GM12878 (cell line): ENCODE data around the gene MGAT5. TPM values are rescaled to one million over a fixed set of nuclear protein-coding genes. Genes with fewer than 3 reads are reported as not detected.

ENCODE experiments used
- ATAC-seq: fragments of 200-7000 bp; cut with Tn5 transposase; 3 replicates; pipeline ENCODE4 v1.9.1; 2020; ENCODE audit warnings: mild to moderate bottlenecking, moderate library complexity
- BruUV-seq: library from RNA; stranded (reverse); fragments of 400-500 nt; replicated peaks from 2 replicates; lab custom pipeline; 2021; lab: Mats Ljungman, UMichigan
- CTCF ChIA-PET: fragments of 300-600 bp; sonication (Branson Sonifier 250); formaldehyde crosslinking; extraction: SDS; loops from one replicate; lab custom pipeline; 2021; ENCODE audit warnings: inconsistent platforms; lab: Yijun Ruan, JAX
- POLR2A ChIA-PET: fragments of 350-600 bp; formaldehyde crosslinking; extraction: SDS; loops from one replicate; lab custom pipeline; 2021; ENCODE audit warnings: inconsistent platforms; lab: Charles Lee
- RAD21 ChIA-PET: fragments of 300-600 bp; sonication (Branson Sonifier 250); formaldehyde crosslinking; loops from one replicate; lab custom pipeline; 2023; ENCODE audit warnings: antibody characterized with exemption; ENCODE audit not compliant: unreplicated experiment; lab: Charles Lee
- SMC1A ChIA-PET: fragments of 300-600 bp; sonication (Branson Sonifier 250); formaldehyde crosslinking; loops from one replicate; lab custom pipeline; 2023; ENCODE audit not compliant: unreplicated experiment, uncharacterized antibody; lab: Charles Lee
- DNase-seq: peaks from one replicate; pipeline ENCODE4 v3.0.0-alpha.2; 2011; ENCODE audit warnings: low read depth, low spot score
- FAIRE-seq: peaks from 3 replicates; lab custom pipeline; 2011; peaks lifted over from hg19 to GRCh38; lab: Jason Lieb, UNC
- H2AFZ ChIP-seq: 2 replicates; pipeline ENCODE4 v1.6.0; 2011; ENCODE audit warnings: low read depth, low read length, control low read depth; ENCODE audit not compliant: control insufficient read depth
- H3K27ac ChIP-seq: 2 replicates; pipeline ENCODE4 v1.5.1; 2011; ENCODE audit warnings: control low read depth; ENCODE audit not compliant: control insufficient read depth, insufficient read depth
- H3K27me3 ChIP-seq, 2 experiments: replicated peaks in 1 of 2; 2 replicates each; pipeline versions ENCODE4 v1.6.0 to v1.6.1; 2011; ENCODE audit warnings: low read length in 1 of 2; ENCODE audit not compliant: control insufficient read depth in 2 of 2, insufficient read depth in 2 of 2
- H3K36me3 ChIP-seq, 2 experiments: 2 replicates each; pipeline ENCODE4 v1.5.1; 2011; ENCODE audit warnings: low read length in 1 of 2; ENCODE audit not compliant: control insufficient read depth in 2 of 2, insufficient read depth in 2 of 2
- H3K4me1 ChIP-seq: 2 replicates; pipeline ENCODE4 v1.6.1; 2011; ENCODE audit warnings: mild to moderate bottlenecking, low read length, moderate library complexity, mixed read lengths; ENCODE audit not compliant: control insufficient read depth, insufficient read depth
- H3K4me2 ChIP-seq: 2 replicates; pipeline ENCODE4 v1.6.0; 2011; ENCODE audit warnings: control low read depth; ENCODE audit not compliant: control insufficient read depth, insufficient read depth
- H3K4me3 ChIP-seq: fragments of 200-600 bp; sonication (generic); 2 replicates; pipeline ENCODE4 v1.5.1; 2016
- H3K79me2 ChIP-seq: 2 replicates; pipeline ENCODE4 v1.6.0; 2011; ENCODE audit warnings: low read length; ENCODE audit not compliant: control insufficient read depth, insufficient read depth
- H3K9ac ChIP-seq: 2 replicates; pipeline ENCODE4 v1.8.0; 2011; ENCODE audit warnings: low read length, control low read depth, mixed read lengths; ENCODE audit not compliant: control insufficient read depth, insufficient read depth
- H3K9me3 ChIP-seq: replicated peaks from 3 replicates; pipeline ENCODE4 v1.5.1; 2011; ENCODE audit warnings: mild to moderate bottlenecking, low read length; ENCODE audit not compliant: control insufficient read depth, insufficient read depth
- H4K20me1 ChIP-seq: 2 replicates; pipeline ENCODE4 v1.6.0; 2011; ENCODE audit not compliant: control insufficient read depth, insufficient read depth
- BCLAF1 ChIP-seq: fragments of 450-650 bp; IDR thresholded peaks from 2 replicates; pipeline ENCODE4 v1.6.1; 2017; ENCODE audit warnings: antibody characterized with exemption, mild to moderate bottlenecking, moderate library complexity
- CHD2 ChIP-seq: IDR thresholded peaks from 2 replicates; pipeline ENCODE4 v1.6.1; 2011; ENCODE audit warnings: low read depth, low read length, improper control_type of control experiment, borderline replicate concordance
- CTCF ChIP-seq, 3 experiments: IDR thresholded peaks in 2 of 3; conservative IDR thresholded peaks in 1 of 3; 2 replicates each; pipeline ENCODE4 v1.5.1; 2011; ENCODE audit warnings: low read depth in 3 of 3, low read length in 3 of 3, mild to moderate bottlenecking in 3 of 3, control low read depth in 2 of 3, moderate library complexity in 2 of 3, inconsistent platforms in 1 of 3, mixed read lengths in 1 of 3; ENCODE audit not compliant: control insufficient read depth in 2 of 3, insufficient read depth in 1 of 3; ENCODE audit errors: extremely low read depth in 1 of 3
- EGR1 ChIP-seq, 2 experiments: IDR thresholded peaks; 1 replicate in 1 of 2; 2 replicates in 1 of 2; pipeline ENCODE4 v1.6.1; 2011 to 2012; ENCODE audit warnings: low read depth in 2 of 2, low read length in 2 of 2, borderline replicate concordance in 1 of 2, mild to moderate bottlenecking in 1 of 2, moderate library complexity in 1 of 2
- EZH2 ChIP-seq: IDR thresholded peaks from 2 replicates; pipeline ENCODE4 v1.6.1; 2012; ENCODE audit warnings: low read depth, mild to moderate bottlenecking, control low read depth, inconsistent platforms, low read length, borderline replicate concordance; ENCODE audit not compliant: control insufficient read depth
- IRF4 ChIP-seq: IDR thresholded peaks from 2 replicates; pipeline ENCODE4 v1.6.1; 2011; ENCODE audit warnings: low read depth, low read length
- POLR2AphosphoS2 ChIP-seq: IDR thresholded peaks from 2 replicates; pipeline ENCODE4 v1.6.1; 2011; ENCODE audit warnings: low read depth, mild to moderate bottlenecking, low read length, improper control_type of control experiment, moderate library complexity
- SRF ChIP-seq, 2 experiments: IDR thresholded peaks; 2 replicates each; pipeline ENCODE4 v1.6.1; 2011; ENCODE audit warnings: low read depth in 2 of 2, low read length in 2 of 2, mild to moderate bottlenecking in 1 of 2, moderate library complexity in 1 of 2
- WRNIP1 ChIP-seq: IDR thresholded peaks from 2 replicates; pipeline ENCODE4 v1.6.1; 2011; ENCODE audit warnings: low read depth, low read length, improper control_type of control experiment, borderline replicate concordance
- ZNF592 ChIP-seq: fragments of 450-650 bp; IDR thresholded peaks from 2 replicates; pipeline ENCODE4 v1.6.1; 2017; ENCODE audit warnings: mild to moderate bottlenecking, moderate library complexity
- WGBS: methylation state at CpG from one replicate; pipeline ENCODE4 v1.1.6; 2016; ENCODE audit warnings: low lambda C conversion rate; ENCODE audit not compliant: insufficient replicate concordance, insufficient coverage; ENCODE audit errors: missing lambda C conversion rate; 5-methylcytosine and 5-hydroxymethylcytosine counted together
- in situ Hi-C: fragments of 300-500 bp; cut with MboI; formaldehyde crosslinking; loops from 9 replicates; pipeline ENCODE4 v1.14.3; 2018; ENCODE audit warnings: mixed read lengths
- intact Hi-C: fragments of 100-400 bp; cut with micrococcal nuclease; formaldehyde crosslinking; loops from one replicate; pipeline ENCODE4 v1.14.2; 2022; ENCODE audit not compliant: unreplicated experiment
- polyA plus RNA-seq, 11 experiments: library from polyadenylated mRNA; depleted of rRNA in 4 of 11; unstranded in 6 of 11; stranded (reverse) in 5 of 11; fragments of >200 nt; fragmentation: Nextera tagmentation in 4 of 11; fragmentation: Illumina TruSeq in 1 of 11; extraction: Ambion mirVana in 4 of 11; extraction: Trizol in 1 of 11; gene quantifications; 1 replicate in 1 of 11; 2 replicates in 10 of 11; pipeline versions ENCODE4 v1.2.1 to v1.2.3, GENCODE V29; 2011 to 2016; ENCODE audit warnings: inconsistent platforms in 2 of 11, missing spikeins in 2 of 11, low read depth in 1 of 11
- total RNA-seq, 4 experiments: library from RNA; depleted of rRNA in 3 of 4; stranded (reverse); fragments of >200 nt in 3 of 4; fragmentation: Illumina TruSeq in 1 of 4; extraction: Trizol in 1 of 4; gene quantifications; 2 replicates each; pipeline versions ENCODE4 v1.2.1 to v1.2.3, GENCODE V29; 2013 to 2021

Gene MGAT5
- total and polyA plus RNA-seq, 10 of the 15 experiments (the other 5 are each of a cell fraction or from before 2014, with no cell fraction given), result 4.9 to 104 (median 36.2) TPM

- TF ChIP-seq SRF (IDR thresholded peaks at IDR 0.05; ENCODE audit: low read depth in 2 of 2, low read length in 2 of 2), result no peak
Measured at GRCh38 chr2:134218930-134219658, 34.8 kb upstream of the MGAT5 start (continued).

- in situ Hi-C loops, result no loop called here
- POLR2A ChIA-PET, result interaction anchor here (1.1 kb wide), 1 partner anchor 10 kb away, joined by 3 read pairs; no protein-coding TSS in a partner anchor
- no peak overlapping the region for H3K4me2 ChIP-seq
- H3K27ac ChIP-seq, result no peak overlapping the region
- no peak overlapping the region for H3K9ac ChIP-seq
- peaks cover 86% of the 10 kb centered on the region for H3K79me2 ChIP-seq
- H3K4me3 ChIP-seq, result no peak overlapping the region
- CTCF ChIA-PET, result interaction anchor here (0.7 to 6.7 kb wide), 2 partner anchors 13 to 14 kb away, joined by 3 to 62 read pairs; no protein-coding TSS in a partner anchor
- 99% methylated on average over 7 of the region's 7 CpGs for WGBS
- RAD21 ChIA-PET, result interaction anchor here (1.3 kb wide), 1 partner anchor 13 kb away, joined by 5 read pairs; no protein-coding TSS in a partner anchor
- H4K20me1 ChIP-seq, result peaks cover 3% of the 10 kb centered on the region
- no peaks in the 10 kb centered on the region for H3K27me3 ChIP-seq
- H3K9me3 ChIP-seq, result no peaks in the 10 kb centered on the region; the same call in 2 of the 3 replicates
- DNase-seq, result no peak
- SMC1A ChIA-PET, result interaction anchor here (0.8 to 2.2 kb wide), 3 partner anchors 13 to 99 kb away, joined by 3 to 9 read pairs (median 3); no protein-coding TSS in a partner anchor
- no TSS peak for BruUV-seq
- no peak overlapping the region for H2AFZ ChIP-seq
- peaks cover 38% of the 10 kb centered on the region for H3K4me1 ChIP-seq
- intact Hi-C loops, result no loop called here
- no peaks in the 10 kb centered on the region; a peak in 1 of 4 replicates for H3K36me3 ChIP-seq
- no peak for ATAC-seq
- no peak for FAIRE-seq
- TF ChIP-seq CTCF (IDR thresholded peaks at IDR 0.05 in 2 of 3, conservative IDR thresholded peaks at IDR 0.05 in 1 of 3; ENCODE audit: control insufficient read depth in 2 of 3, extremely low read depth in 1 of 3, insufficient read depth in 1 of 3, low read depth in 3 of 3, low read length in 3 of 3), result no peak
- no peak for TF ChIP-seq POLR2AphosphoS2
- TF ChIP-seq IRF4, result no peak
- TF ChIP-seq EZH2, result no peak
- no peak for TF ChIP-seq BCLAF1
- no peak for TF ChIP-seq WRNIP1
- TF ChIP-seq ZNF592, result no peak
- no peak for TF ChIP-seq EGR1 (IDR thresholded peaks at IDR 0.05; ENCODE audit: borderline replicate concordance in 1 of 2, low read depth in 2 of 2, low read length in 2 of 2)
- TF ChIP-seq CHD2, result no peak
Measured at GRCh38 chr2:134220344-134220974, 33.4 kb upstream of the MGAT5 start.
